SK-N-SH (cell line): ENCODE results near the gene ZC3H8. TPM values are rescaled to one million over a fixed set of nuclear protein-coding genes. Genes with fewer than 3 reads are reported as not detected.
A peak's percentile ranks its signal among the peaks of the same experiment; 100 is the strongest.

Experiments used
- CTCF ChIA-PET: fragments of 300-600, 350-600 bp; formaldehyde crosslinking; extraction: SDS; loops from one replicate; lab custom pipeline; 2021; lab: Yijun Ruan, JAX
- POLR2A ChIA-PET: fragments of 350-600 bp; sonication (Branson Sonifier 250); formaldehyde crosslinking; extraction: SDS; loops from one replicate; lab custom pipeline; 2020; ENCODE audit warnings: antibody characterized with exemption, inconsistent platforms; lab: Yijun Ruan, JAX
- DNase-seq: peaks from one replicate; pipeline ENCODE4 v3.0.0; 2012
- H2AFZ ChIP-seq: fragments of 200-600 bp; sonication (generic); 2 replicates; pipeline ENCODE4 v1.8.1; 2016; ENCODE audit warnings: antibody characterized with exemption, mild to moderate bottlenecking, low read depth
- H3F3A ChIP-seq: fragments of 200-600 bp; sonication (generic); replicated peaks from 2 replicates; pipeline ENCODE3; 2016; ENCODE audit warnings: antibody characterized with exemption, mild to moderate bottlenecking; ENCODE audit not compliant: insufficient read depth
- H3K27ac ChIP-seq, 2 experiments: fragments of 200-500 bp in 1 of 2; fragments of 200-600 bp in 1 of 2; sonication (Bioruptor generic) in 1 of 2; sonication (generic), shearing (Covaris generic) in 1 of 2; 2 replicates each; pipeline versions ENCODE4 v1.5.1 to v1.6.1; 2014 to 2016; ENCODE audit warnings: low read depth in 2 of 2, inconsistent platforms in 1 of 2, low read length in 1 of 2, mild to moderate bottlenecking in 1 of 2, mixed read lengths in 1 of 2
- H3K27me3 ChIP-seq: fragments of 200-600 bp; sonication (generic), shearing (Covaris generic); 2 replicates; pipeline ENCODE4 v1.6.1; 2016; ENCODE audit warnings: mixed run types; ENCODE audit not compliant: insufficient read depth
- H3K36me3 ChIP-seq, 2 experiments: fragments of 200-500 bp in 1 of 2; fragments of 200-600 bp in 1 of 2; sonication (Bioruptor generic) in 1 of 2; sonication (generic) in 1 of 2; replicated peaks in 1 of 2; 2 replicates each; pipeline versions ENCODE3 to v1.5.1; 2014 to 2016; ENCODE audit warnings: low read length in 1 of 2, mild to moderate bottlenecking in 1 of 2; ENCODE audit not compliant: insufficient read depth in 2 of 2, control insufficient read depth in 1 of 2
- H3K4me1 ChIP-seq, 2 experiments: fragments of 200-500 bp in 1 of 2; fragments of 200-600 bp in 1 of 2; sonication (Bioruptor generic) in 1 of 2; sonication (generic), shearing (Covaris generic) in 1 of 2; 2 replicates each; pipeline versions ENCODE4 v1.5.1 to v1.6.1; 2014 to 2016; ENCODE audit warnings: low read depth in 1 of 2, low read length in 1 of 2, mixed run types in 1 of 2; ENCODE audit not compliant: insufficient read depth in 2 of 2, control insufficient read depth in 1 of 2
- H3K4me2 ChIP-seq: fragments of 200-600 bp; sonication (generic), shearing (Covaris generic); 2 replicates; pipeline ENCODE4 v1.6.1; 2017; ENCODE audit warnings: mixed run types
- H3K4me3 ChIP-seq, 2 experiments: fragments of 200-500 bp in 1 of 2; fragments of 200-600 bp in 1 of 2; sonication (Bioruptor generic) in 1 of 2; sonication (generic), shearing (Covaris generic) in 1 of 2; 2 replicates each; pipeline versions ENCODE4 v1.5.1 to v1.8.1; 2014 to 2016; ENCODE audit warnings: low read depth in 2 of 2, inconsistent platforms in 1 of 2, low read length in 1 of 2, mild to moderate bottlenecking in 1 of 2, mixed read lengths in 1 of 2, moderate library complexity in 1 of 2
- H3K79me2 ChIP-seq: fragments of 200-600 bp; sonication (generic); 2 replicates; pipeline ENCODE4 v1.8.1; 2017; ENCODE audit warnings: mild to moderate bottlenecking; ENCODE audit not compliant: insufficient read depth
- H3K9ac ChIP-seq: fragments of 200-600 bp; sonication (generic); 2 replicates; pipeline ENCODE4 v1.6.1; 2017; ENCODE audit warnings: mixed run types
- H3K9me2 ChIP-seq: fragments of 200-600 bp; sonication (generic); 2 replicates; pipeline ENCODE4 v1.6.1; 2017; ENCODE audit warnings: mixed run types
- H3K9me3 ChIP-seq: fragments of 200-600 bp; sonication (generic); 2 replicates; pipeline ENCODE4 v1.6.1; 2017; ENCODE audit warnings: mixed run types, mild to moderate bottlenecking, moderate library complexity
- H4K20me1 ChIP-seq: fragments of 200-600 bp; sonication (generic); 2 replicates; pipeline ENCODE4 v1.6.1; 2017; ENCODE audit warnings: mild to moderate bottlenecking, mixed run types; ENCODE audit not compliant: insufficient read depth
- CHD2 ChIP-seq: fragments of 150-350 bp; IDR thresholded peaks from 2 replicates; pipeline ENCODE4 v1.6.1; 2018; ENCODE audit warnings: low read length; ENCODE audit not compliant: partially characterized antibody
- CTCF ChIP-seq: fragments of 200-600 bp; sonication (generic); IDR thresholded peaks from 2 replicates; pipeline ENCODE4 v1.6.1; 2017; ENCODE audit warnings: antibody characterized with exemption, mild to moderate bottlenecking, moderate library complexity
- ELF1 ChIP-seq: IDR thresholded peaks from 2 replicates; pipeline ENCODE4 v1.4.0; 2012
- FOSL2 ChIP-seq: IDR thresholded peaks from 2 replicates; pipeline ENCODE4 v1.4.0; 2012; ENCODE audit warnings: low read depth, mild to moderate bottlenecking, moderate library complexity, borderline replicate concordance
- FOXJ3 ChIP-seq: sonication (generic); formaldehyde crosslinking; IDR thresholded peaks from 2 replicates; pipeline ENCODE4 v1.5.1; 2020; ENCODE audit warnings: mild to moderate bottlenecking, missing genetic modification reagents
- FOXM1 ChIP-seq: IDR thresholded peaks from 2 replicates; pipeline ENCODE4 v1.4.0; 2012; ENCODE audit warnings: low read depth, mild to moderate bottlenecking
- GABPA ChIP-seq: IDR thresholded peaks from 2 replicates; pipeline ENCODE4 v1.4.0; 2012; ENCODE audit warnings: low read depth, mild to moderate bottlenecking
- GATA2 ChIP-seq: sonication (generic); formaldehyde crosslinking; IDR thresholded peaks from 2 replicates; pipeline ENCODE4 v1.5.0; 2020; ENCODE audit warnings: mild to moderate bottlenecking, missing genetic modification reagents
- IRF3 ChIP-seq: fragments of 150-350 bp; IDR thresholded peaks from 2 replicates; pipeline ENCODE4 v1.6.1; 2016; ENCODE audit warnings: mild to moderate bottlenecking, low read depth, low read length
- NRF1 ChIP-seq: IDR thresholded peaks from 2 replicates; pipeline ENCODE4 v1.6.1; 2012; ENCODE audit warnings: low read depth, mild to moderate bottlenecking, low read length
- POLR2AphosphoS5 ChIP-seq: IDR thresholded peaks from 2 replicates; pipeline ENCODE4 v1.6.1; 2012; ENCODE audit warnings: low read depth, low read length
- RAD21 ChIP-seq: IDR thresholded peaks from 2 replicates; pipeline ENCODE4 v1.6.1; 2012; ENCODE audit warnings: mild to moderate bottlenecking, low read length
- RCOR1 ChIP-seq: fragments of 150-350 bp; IDR thresholded peaks from 2 replicates; pipeline ENCODE4 v1.6.1; 2017; ENCODE audit warnings: antibody characterized with exemption, low read length
- REST ChIP-seq: IDR thresholded peaks from 2 replicates; pipeline ENCODE4 v1.6.1; 2012; ENCODE audit warnings: mild to moderate bottlenecking, low read depth, low read length, moderate library complexity
- RFX5 ChIP-seq: IDR thresholded peaks from 2 replicates; pipeline ENCODE4 v1.6.1; 2012; ENCODE audit warnings: mild to moderate bottlenecking, improper control_type of control experiment, low read length
- RXRA ChIP-seq: IDR thresholded peaks from 2 replicates; pipeline ENCODE4 v1.4.0; 2012; ENCODE audit warnings: low read depth, mild to moderate bottlenecking, borderline replicate concordance
- SIN3A ChIP-seq: IDR thresholded peaks from 2 replicates; pipeline ENCODE4 v1.6.1; 2012; ENCODE audit warnings: low read depth, mild to moderate bottlenecking, low read length, moderate library complexity, borderline replicate concordance
- SMC3 ChIP-seq: IDR thresholded peaks from 2 replicates; pipeline ENCODE4 v1.6.1; 2012; ENCODE audit warnings: low read depth, low read length, improper control_type of control experiment
- TEAD4 ChIP-seq: IDR thresholded peaks from 2 replicates; pipeline ENCODE4 v1.4.0; 2012; ENCODE audit warnings: mild to moderate bottlenecking, borderline replicate concordance; ENCODE audit not compliant: insufficient read depth
- YY1 ChIP-seq: IDR thresholded peaks from 2 replicates; pipeline ENCODE4 v1.4.0; 2012; ENCODE audit warnings: low read depth, mild to moderate bottlenecking
- ZBTB33 ChIP-seq: IDR thresholded peaks from 2 replicates; pipeline ENCODE4 v1.4.0; 2012; ENCODE audit warnings: low read depth, borderline replicate concordance
- WGBS: methylation state at CpG from one replicate; pipeline ENCODE4 v1.1.6; 2017; ENCODE audit warnings: low lambda C conversion rate; 5-methylcytosine and 5-hydroxymethylcytosine counted together
- polyA plus RNA-seq, 3 experiments: library from polyadenylated mRNA; depleted of rRNA; stranded (reverse); fragments of >200 nt; gene quantifications; 2 replicates each; pipeline ENCODE4 v1.2.3, GENCODE V29; 2012

The ZC3H8 gene
- polyA plus RNA-seq, 1 of the 3 experiments (the other 2 are of a cell fraction), result 3.3 TPM

- Histone ChIP-seq H3K9me3 (no peaks in the 10 kb centered on the region), H3K9ac (no peak overlapping the region), H3K27me3 (no peaks in the 10 kb centered on the region), H3K4me2 (no peak overlapping the region), H3K79me2 (no peaks in the 10 kb centered on the region), H3K27ac (no peak overlapping the region), H3K4me3 (no peak overlapping the region), H4K20me1 (no peaks in the 10 kb centered on the region), H3K4me1 (no peaks in the 10 kb centered on the region)
- POLR2A ChIA-PET, result no interaction called here
- CTCF ChIA-PET, result no interaction called here
- no peak for TF ChIP-seq GATA2
- TF ChIP-seq ZBTB33, result no peak
- TF ChIP-seq NRF1, result no peak
- no peak for TF ChIP-seq CHD2
- TF ChIP-seq RCOR1, result no peak
- TF ChIP-seq, all 33 proteins: peak for 0
- no peak for DNase-seq
- Histone ChIP-seq H3F3A (no peaks in the 10 kb centered on the region), H3K36me3 (peaks cover 21 to 30% of the 10 kb centered on the region in 2 experiments), H3K9me2 (no peaks in the 10 kb centered on the region), H2AFZ (no peak overlapping the region)
These were observed 37.0 kb downstream of the ZC3H8 start for GRCh38 chr2:112217854-112218253.

GRCh38 chr2:112216167-112216566, 38.7 kb downstream of the ZC3H8 start:
- Histone ChIP-seq H3K79me2 (no peaks in the 10 kb centered on the region), H3K9me3 (no peaks in the 10 kb centered on the region), H3K4me3 (no peak overlapping the region; a peak in 1 of 4 replicates), H3F3A (no peaks in the 10 kb centered on the region), H3K4me1 (no peaks in the 10 kb centered on the region), H2AFZ (no peak overlapping the region), H3K4me2 (no peak overlapping the region), H3K9ac (no peak overlapping the region), H3K27me3 (no peaks in the 10 kb centered on the region), H3K36me3 (peaks cover 18 to 25% of the 10 kb centered on the region in 2 experiments), H4K20me1 (no peaks in the 10 kb centered on the region), H3K27ac (no peak overlapping the region), H3K9me2 (no peaks in the 10 kb centered on the region)
- peak; percentile 9 for DNase-seq
- WGBS, result 93% methylated on average over 3 of the region's 3 CpGs
- ChIA-PET POLR2A (no interaction called here), CTCF (interaction anchor here (1.2 to 1.5 kb wide), 4 partner anchors 10 to 95 kb away, joined by 3 to 4 read pairs (median 4); no protein-coding TSS in a partner anchor)
- TF ChIP-seq GATA2, result no peak
- no peak for TF ChIP-seq RFX5
- TF ChIP-seq FOSL2, result no peak
- TF ChIP-seq SMC3, result peak; percentile 14; the same call in 1 of the 2 replicates
- TF ChIP-seq YY1, result no peak
- no peak for TF ChIP-seq FOXJ3 (CRISPR knock-in tag)
- TF ChIP-seq REST, result no peak
- TF ChIP-seq CHD2, result no peak
- no peak for TF ChIP-seq IRF3
- TF ChIP-seq ELF1, result no peak
- peak; percentile 32 for TF ChIP-seq RAD21
- no peak for TF ChIP-seq RXRA
- TF ChIP-seq SIN3A, result no peak
- TF ChIP-seq CTCF, result peak; percentile 40
- TF ChIP-seq RCOR1, result no peak
- no peak for TF ChIP-seq GABPA
- no peak for TF ChIP-seq FOXM1
- no peak for TF ChIP-seq NRF1
- no peak for TF ChIP-seq TEAD4
- no peak for TF ChIP-seq POLR2AphosphoS5
